H1 (cell line): Measurements from ENCODE around the gene TMEM183A. TPM values are rescaled to one million over a fixed set of nuclear protein-coding genes. Genes with fewer than 3 reads are reported as not detected.

Experiments used
- ATF2 ChIP-seq: IDR thresholded peaks from 2 replicates; pipeline ENCODE4 v1.6.1; 2012; ENCODE audit warnings: low read length, inconsistent platforms
- NANOG ChIP-seq: IDR thresholded peaks from 2 replicates; pipeline ENCODE4 v1.6.1; 2011; ENCODE audit warnings: low read length, low read depth, mild to moderate bottlenecking, inconsistent platforms; ENCODE audit not compliant: insufficient read depth, poor library complexity, severe bottlenecking
- SP1 ChIP-seq: IDR thresholded peaks from 2 replicates; pipeline ENCODE4 v1.6.1; 2011; ENCODE audit warnings: low read depth, low read length
- SP4 ChIP-seq: IDR thresholded peaks from 2 replicates; pipeline ENCODE4 v1.6.1; 2012; ENCODE audit warnings: low read length, inconsistent platforms
- TBP ChIP-seq: IDR thresholded peaks from 2 replicates; pipeline ENCODE4 v1.6.1; 2011; ENCODE audit warnings: low read depth, low read length, improper control_type of control experiment
- polyA plus RNA-seq, 7 experiments: library from polyadenylated mRNA; depleted of rRNA in 3 of 7; stranded (reverse) in 5 of 7; unstranded in 2 of 7; fragments of >200 nt in 5 of 7; fragments of 200-250 nt in 2 of 7; gene quantifications; 1 replicate in 5 of 7; 2 replicates in 1 of 7; 4 replicates in 1 of 7; pipeline versions ENCODE4 v1.2.1 to v1.2.3, GENCODE V29; 2011 to 2013; ENCODE audit warnings: missing spikeins in 2 of 7, mixed read lengths in 2 of 7
- total RNA-seq: library from RNA; stranded (reverse); fragmentation: NEBNext Ultra II Directional; extraction: Animal tissue kit (Norgen Biotek cat#: 25700); gene quantifications from 2 replicates; pipeline ENCODE4 v1.2.1, GENCODE V29; 2021

Gene TMEM183A
- total and polyA plus RNA-seq, 2 of the 8 experiments (the other 6 are each of a cell fraction or from before 2014, with no cell fraction given), result 107 to 173 TPM

- TF ChIP-seq TBP (no peak), SP4 (no peak), NANOG (no peak), SP1 (no peak), ATF2 (no peak)
Measured at GRCh38 chr1:203048086-203048485, 40.9 kb downstream of the TMEM183A start (continued).
